Liver (tissue), 9 donors: ENCODE measurements around the gene WDFY3. TPM values are rescaled to one million over a fixed set of nuclear protein-coding genes. Genes with fewer than 3 reads are reported as not detected.

ENCODE experiments used
- DNase-seq: peaks from one replicate; pipeline ENCODE4 v3.0.0-alpha.2; 2017; ENCODE audit warnings: low spot score
- H3K27ac ChIP-seq, 2 donors: one replicate each; pipeline ENCODE4 v1.7.0; 2013; ENCODE audit warnings: inconsistent platforms in 2 of 2, low read length in 2 of 2, control low read depth in 1 of 2, low read depth in 1 of 2, mild to moderate bottlenecking in 1 of 2
- H3K27me3 ChIP-seq, 4 donors: one replicate each; pipeline versions ENCODE4 v1.6.1 to v1.7.0; 2013; ENCODE audit warnings: low read length in 3 of 4, inconsistent platforms in 1 of 4, mild to moderate bottlenecking in 1 of 4, moderate library complexity in 1 of 4; ENCODE audit not compliant: control insufficient read depth in 4 of 4, insufficient read depth in 4 of 4
- H3K36me3 ChIP-seq, 4 donors: one replicate each; pipeline versions ENCODE4 v1.6.1 to v1.7.0; 2013; ENCODE audit warnings: low read length in 3 of 4, mild to moderate bottlenecking in 3 of 4, low read depth in 1 of 4, moderate library complexity in 1 of 4; ENCODE audit not compliant: control insufficient read depth in 4 of 4, insufficient read depth in 3 of 4
- H3K4me1 ChIP-seq, 4 donors: one replicate each; pipeline versions ENCODE4 v1.6.1 to v1.7.0; 2013; ENCODE audit warnings: low read length in 3 of 4, mild to moderate bottlenecking in 3 of 4, moderate library complexity in 1 of 4; ENCODE audit not compliant: control insufficient read depth in 4 of 4, insufficient read depth in 4 of 4
- H3K4me3 ChIP-seq, 3 donors: one replicate each; pipeline versions ENCODE4 v1.6.1 to v1.7.0; 2013; ENCODE audit warnings: low read length in 3 of 3, control low read depth in 1 of 3, low read depth in 1 of 3, mild to moderate bottlenecking in 1 of 3
- H3K9ac ChIP-seq, 2 donors: one replicate each; pipeline ENCODE4 v1.7.0; 2013; ENCODE audit warnings: low read length in 2 of 2, mild to moderate bottlenecking in 2 of 2, moderate library complexity in 2 of 2, control low read depth in 1 of 2, low read depth in 1 of 2
- H3K9me3 ChIP-seq, 4 donors: one replicate each; pipeline versions ENCODE4 v1.6.1 to v1.7.0; 2013; ENCODE audit warnings: low read length in 3 of 4; ENCODE audit not compliant: control insufficient read depth in 4 of 4
- ATF3 ChIP-seq: IDR thresholded peaks from 2 replicates; pipeline ENCODE4 v1.6.1; 2016; ENCODE audit warnings: antibody characterized with exemption
- EGR1 ChIP-seq, 2 donors: IDR thresholded peaks; 2 replicates each; pipeline ENCODE4 v1.6.1; 2016 to 2018; ENCODE audit warnings: antibody characterized with exemption in 2 of 2, low read depth in 2 of 2
- FOXA1 ChIP-seq: IDR thresholded peaks from 2 replicates; pipeline ENCODE4 v1.6.1; 2016; ENCODE audit warnings: antibody characterized with exemption
- FOXA2 ChIP-seq: IDR thresholded peaks from 2 replicates; pipeline ENCODE4 v1.6.1; 2016; ENCODE audit warnings: antibody characterized with exemption
- GABPA ChIP-seq, 2 donors: IDR thresholded peaks in 1 of 2; conservative IDR thresholded peaks in 1 of 2; 2 replicates each; pipeline ENCODE4 v1.6.1; 2016; ENCODE audit warnings: antibody characterized with exemption in 2 of 2, mild to moderate bottlenecking in 1 of 2, moderate library complexity in 1 of 2
- HNF4A ChIP-seq, 2 donors: conservative IDR thresholded peaks; 2 replicates each; pipeline ENCODE4 v1.6.1; 2016; ENCODE audit warnings: antibody characterized with exemption in 2 of 2, mild to moderate bottlenecking in 2 of 2
- HNF4G ChIP-seq: IDR thresholded peaks from 2 replicates; pipeline ENCODE4 v1.6.1; 2016; ENCODE audit warnings: antibody characterized with exemption
- JUND ChIP-seq, 2 donors: IDR thresholded peaks; 2 replicates each; pipeline ENCODE4 v1.6.1; 2016; ENCODE audit warnings: antibody characterized with exemption in 2 of 2
- MAX ChIP-seq: IDR thresholded peaks from 2 replicates; pipeline ENCODE4 v1.6.1; 2016; ENCODE audit warnings: antibody characterized with exemption
- NR2F2 ChIP-seq: IDR thresholded peaks from 2 replicates; pipeline ENCODE4 v1.6.1; 2016; ENCODE audit warnings: antibody characterized with exemption
- RAD21 ChIP-seq, 2 donors: IDR thresholded peaks; 2 replicates each; pipeline ENCODE4 v1.6.1; 2016; ENCODE audit warnings: antibody characterized with exemption in 2 of 2, mild to moderate bottlenecking in 2 of 2
- REST ChIP-seq: IDR thresholded peaks from 2 replicates; pipeline ENCODE4 v1.6.1; 2016; ENCODE audit warnings: antibody characterized with exemption, mild to moderate bottlenecking
- RXRA ChIP-seq, 2 donors: IDR thresholded peaks; 2 replicates each; pipeline ENCODE4 v1.6.1; 2017 to 2018; ENCODE audit warnings: antibody characterized with exemption in 2 of 2, mild to moderate bottlenecking in 1 of 2
- SP1 ChIP-seq: IDR thresholded peaks from 2 replicates; pipeline ENCODE4 v1.6.1; 2018; ENCODE audit warnings: antibody characterized with exemption, mild to moderate bottlenecking
- TAF1 ChIP-seq: conservative IDR thresholded peaks from 2 replicates; pipeline ENCODE4 v1.6.1; 2016; ENCODE audit warnings: antibody characterized with exemption, mild to moderate bottlenecking
- YY1 ChIP-seq: IDR thresholded peaks from 2 replicates; pipeline ENCODE4 v1.6.1; 2016; ENCODE audit warnings: antibody characterized with exemption, mild to moderate bottlenecking
- ZBTB33 ChIP-seq: IDR thresholded peaks from 2 replicates; pipeline ENCODE4 v1.6.1; 2016; ENCODE audit warnings: antibody characterized with exemption
- WGBS: extraction: QIAGEN DNeasy Blood & Tissue Kit; methylation state at CpG from one replicate; pipeline ENCODE4 v1.1.7; 2013; 5-methylcytosine and 5-hydroxymethylcytosine counted together
- polyA plus RNA-seq, 2 donors: library from polyadenylated mRNA; stranded (reverse) in 1 of 2; unstranded in 1 of 2; fragments of 200-250 nt in 1 of 2; fragments of >200 nt in 1 of 2; fragmentation: Nextera tagmentation in 1 of 2; extraction: Ambion mirVana in 1 of 2; gene quantifications; one replicate each; pipeline versions ENCODE4 v1.2.1 to v1.2.3, GENCODE V29; 2013 to 2015
- total RNA-seq, 2 donors: library from RNA; depleted of rRNA; stranded (reverse); fragments of >200 nt; gene quantifications; one replicate each; pipeline ENCODE4 v1.2.3, GENCODE V29; 2014
- donor health status: healthy.
- donor health status: healthy.
- donor health status: healthy.
- donor health status: healthy.
- donor health status: healthy.

WDFY3 gene
- total and polyA plus RNA-seq, 4 donors = 3.2 to 50.5 (median 19.2) TPM

- no peak for DNase-seq
- TF ChIP-seq NR2F2 = no peak
- no peak for TF ChIP-seq EGR1 (IDR thresholded peaks at IDR 0.05; ENCODE audit: low read depth in 2 of 2)
- no peak for TF ChIP-seq YY1
- no peak for TF ChIP-seq SP1
- TF ChIP-seq ZBTB33 = no peak
- no peak for TF ChIP-seq JUND (IDR thresholded peaks at IDR 0.05)
- TF ChIP-seq HNF4G = no peak
- TF ChIP-seq RAD21 (IDR thresholded peaks at IDR 0.05) = no peak
- no peak for TF ChIP-seq RXRA (IDR thresholded peaks at IDR 0.05)
- no peak for TF ChIP-seq FOXA2
- no peaks in the 10 kb centered on the region for H3K27me3 ChIP-seq
- no peaks in the 10 kb centered on the region for H3K36me3 ChIP-seq
- H3K9ac ChIP-seq = no peak overlapping the region
- H3K4me3 ChIP-seq = no peak overlapping the region
- H3K4me1 ChIP-seq = peaks cover 5 to 17% (median 11%) of the 10 kb centered on the region in 4 donors
- WGBS = 52% methylated on average over 4 of the region's 4 CpGs
- no peak overlapping the region for H3K27ac ChIP-seq
- H3K9me3 ChIP-seq = no peaks in the 10 kb centered on the region
Observed at GRCh38 chr4:84957514-84958420, 8.7 kb downstream of the WDFY3 start.

GRCh38 chr4:84956014-84956413 lies 10.5 kb downstream of the WDFY3 start:
- no peak for DNase-seq
- Histone ChIP-seq H3K4me1 (peaks cover 4 to 23% (median 13%) of the 10 kb centered on the region in 4 donors), H3K9ac (no peak overlapping the region), H3K4me3 (no peak overlapping the region), H3K9me3 (no peaks in the 10 kb centered on the region), H3K27ac (no peak overlapping the region), H3K27me3 (no peaks in the 10 kb centered on the region), H3K36me3 (no peaks in the 10 kb centered on the region)
- TF ChIP-seq GABPA (IDR thresholded peaks at IDR 0.05 in 1 of 2, conservative IDR thresholded peaks at IDR 0.05 in 1 of 2) (no peak), NR2F2 (no peak), TAF1 (no peak), RAD21 (IDR thresholded peaks at IDR 0.05) (no peak), JUND (IDR thresholded peaks at IDR 0.05) (no peak), ZBTB33 (no peak), EGR1 (IDR thresholded peaks at IDR 0.05; ENCODE audit: low read depth in 2 of 2) (no peak), SP1 (no peak), RXRA (IDR thresholded peaks at IDR 0.05) (no peak), ATF3 (no peak), REST (no peak), HNF4G (no peak), FOXA1 (no peak), HNF4A (conservative IDR thresholded peaks at IDR 0.05) (no peak), YY1 (no peak), MAX (no peak)
- 84% methylated on average over 3 of the region's 3 CpGs for WGBS
